Smooth muscle cell (in vitro differentiated cells): ENCODE results near the gene EDIL3. TPM values are rescaled to one million over a fixed set of nuclear protein-coding genes. Genes with fewer than 3 reads are reported as not detected.

ENCODE experiments used
- DNase-seq: peaks from one replicate; lab custom pipeline; 2025; ENCODE audit not compliant: unreplicated experiment; lab: John Stamatoyannopoulos, UW
- H2AFZ ChIP-seq: fragments of 200-600 bp; sonication (generic); 2 replicates; pipeline ENCODE4 v1.6.0; 2016; ENCODE audit warnings: antibody characterized with exemption, low read depth, mild to moderate bottlenecking
- H3F3A ChIP-seq: fragments of 200-600 bp; sonication (generic); 2 replicates; pipeline ENCODE4 v1.6.0; 2017; ENCODE audit warnings: antibody characterized with exemption, low read depth
- H3K27ac ChIP-seq: fragments of 200-600 bp; sonication (generic); 2 replicates; pipeline ENCODE4 v1.5.1; 2016; ENCODE audit warnings: low read depth, mild to moderate bottlenecking
- H3K27me3 ChIP-seq: fragments of 200-600 bp; sonication (generic); 2 replicates; pipeline ENCODE4 v1.6.1; 2016; ENCODE audit warnings: low read depth, mild to moderate bottlenecking
- H3K36me3 ChIP-seq: fragments of 200-600 bp; sonication (generic); 2 replicates; pipeline ENCODE4 v1.5.1; 2016; ENCODE audit warnings: low read depth
- H3K4me1 ChIP-seq: fragments of 200-600 bp; sonication (generic); 2 replicates; pipeline ENCODE4 v1.5.1; 2016; ENCODE audit warnings: low read depth
- H3K4me2 ChIP-seq: fragments of 200-600 bp; sonication (generic); 2 replicates; pipeline ENCODE4 v1.6.0; 2016; ENCODE audit warnings: mild to moderate bottlenecking
- H3K4me3 ChIP-seq: fragments of 200-600 bp; sonication (generic); 2 replicates; pipeline ENCODE4 v1.5.1; 2016; ENCODE audit warnings: mild to moderate bottlenecking
- H3K79me2 ChIP-seq: fragments of 200-600 bp; sonication (generic); 2 replicates; pipeline ENCODE4 v1.6.0; 2016; ENCODE audit warnings: low read depth, mild to moderate bottlenecking
- H3K9ac ChIP-seq: fragments of 200-600 bp; sonication (generic); 2 replicates; pipeline ENCODE4 v1.6.0; 2016; ENCODE audit warnings: low read depth
- H3K9me3 ChIP-seq: fragments of 200-600 bp; sonication (generic); replicated peaks from 2 replicates; pipeline ENCODE4 v1.5.1; 2016; ENCODE audit warnings: low read depth
- H4K20me1 ChIP-seq: fragments of 200-600 bp; sonication (generic); 2 replicates; pipeline ENCODE4 v1.6.0; 2016; ENCODE audit warnings: low read depth
- CTCF ChIP-seq: fragments of 200-600 bp; sonication (generic); IDR thresholded peaks from 2 replicates; pipeline ENCODE4 v1.5.1; 2017; ENCODE audit warnings: borderline replicate concordance, mild to moderate bottlenecking, antibody characterized with exemption; ENCODE audit not compliant: insufficient read depth, poor library complexity, severe bottlenecking
- WGBS: methylation state at CpG from one replicate; pipeline ENCODE4 v1.1.7; 2016; ENCODE audit warnings: low lambda C conversion rate; 5-methylcytosine and 5-hydroxymethylcytosine counted together
- polyA plus RNA-seq: library from polyadenylated mRNA; unstranded; fragments of >200 nt; fragmentation: Nextera tagmentation; extraction: Ambion mirVana; gene quantifications from 2 replicates; pipeline ENCODE4 v1.2.1, GENCODE V29; 2016
- total RNA-seq: library from RNA; depleted of rRNA; stranded (reverse); fragments of >200 nt; gene quantifications from 2 replicates; pipeline ENCODE4 v1.2.3, GENCODE V29; 2014

The EDIL3 gene
- total and polyA plus RNA-seq, 2 experiments from 2014 or later = 98.4 to 119 TPM

GRCh38 chr5:84248013-84248412 is 136.7 kb downstream of the EDIL3 start:
- 70% methylated on average over 4 of the region's 4 CpGs for WGBS
- DNase-seq = no peak

GRCh38 chr5:84242286-84242685 is 142.4 kb downstream of the EDIL3 start:
- Histone ChIP-seq H3K27me3 (no peaks in the 10 kb centered on the region), H3K36me3 (no peaks in the 10 kb centered on the region), H3K27ac (no peak overlapping the region), H4K20me1 (no peaks in the 10 kb centered on the region), H3F3A (no peaks in the 10 kb centered on the region), H3K79me2 (no peaks in the 10 kb centered on the region), H3K4me3 (no peak overlapping the region), H3K4me1 (no peaks in the 10 kb centered on the region), H2AFZ (no peak overlapping the region), H3K9ac (no peak overlapping the region), H3K9me3 (no peaks in the 10 kb centered on the region), H3K4me2 (no peak overlapping the region)
- 68% methylated on average over 3 of the region's 3 CpGs for WGBS
- TF ChIP-seq CTCF = no peak
- no peak for DNase-seq

More at GRCh38 chr5:84248013-84248412, 136.7 kb downstream of the EDIL3 start:
- Histone ChIP-seq H3K27me3 (no peaks in the 10 kb centered on the region), H3K36me3 (no peaks in the 10 kb centered on the region), H2AFZ (no peak overlapping the region), H3K4me2 (no peak overlapping the region), H3K4me3 (no peak overlapping the region), H3K9ac (no peak overlapping the region), H4K20me1 (no peaks in the 10 kb centered on the region), H3F3A (peaks cover 6% of the 10 kb centered on the region), H3K27ac (no peak overlapping the region), H3K79me2 (no peaks in the 10 kb centered on the region), H3K9me3 (no peaks in the 10 kb centered on the region), H3K4me1 (peaks cover 18% of the 10 kb centered on the region)
- no peak for TF ChIP-seq CTCF

GRCh38 chr5:84239494-84239893 is 145.2 kb downstream of the EDIL3 start:
- no peaks in the 10 kb centered on the region for H4K20me1 ChIP-seq
- H3K9ac ChIP-seq = no peak overlapping the region
- H3F3A ChIP-seq = no peaks in the 10 kb centered on the region
- H3K4me1 ChIP-seq = no peaks in the 10 kb centered on the region
- H3K4me2 ChIP-seq = no peak overlapping the region
- H3K4me3 ChIP-seq = no peak overlapping the region
- WGBS = 44% methylated on average over 2 of the region's 2 CpGs
- H2AFZ ChIP-seq = no peak overlapping the region
- DNase-seq = no peak
- no peak for TF ChIP-seq CTCF
- no peaks in the 10 kb centered on the region for H3K27me3 ChIP-seq
- H3K36me3 ChIP-seq = no peaks in the 10 kb centered on the region
- no peaks in the 10 kb centered on the region for H3K79me2 ChIP-seq
- H3K27ac ChIP-seq = no peak overlapping the region
- no peaks in the 10 kb centered on the region for H3K9me3 ChIP-seq

- Histone ChIP-seq H3K9ac (no peak overlapping the region), H3K4me3 (no peak overlapping the region), H3F3A (no peaks in the 10 kb centered on the region), H3K4me1 (no peaks in the 10 kb centered on the region), H3K4me2 (no peak overlapping the region), H3K36me3 (no peaks in the 10 kb centered on the region), H3K27me3 (no peaks in the 10 kb centered on the region), H2AFZ (no peak overlapping the region), H4K20me1 (no peaks in the 10 kb centered on the region), H3K27ac (no peak overlapping the region), H3K9me3 (no peaks in the 10 kb centered on the region), H3K79me2 (no peaks in the 10 kb centered on the region)
- no peak for DNase-seq
- TF ChIP-seq CTCF = no peak
Measured at GRCh38 chr5:84237126-84237525, 147.6 kb downstream of the EDIL3 start.
